H7 (cell line): ENCODE data around the gene NDST1. TPM values are rescaled to one million over a fixed set of nuclear protein-coding genes. Genes with fewer than 3 reads are reported as not detected.
A peak's percentile ranks its signal among the peaks of the same experiment; 100 is the strongest.

Experiments used
- DNase-seq: peaks from one replicate; pipeline ENCODE4 v3.0.0; 2012
- H3K27me3 ChIP-seq: 2 replicates; pipeline ENCODE4 v1.6.0; 2011; ENCODE audit warnings: mild to moderate bottlenecking, low read length; ENCODE audit not compliant: control insufficient read depth, insufficient read depth
- H3K36me3 ChIP-seq: replicated peaks from 2 replicates; pipeline ENCODE4 v1.5.1; 2011; ENCODE audit warnings: low read length; ENCODE audit not compliant: control insufficient read depth, insufficient read depth
- H3K4me3 ChIP-seq: 2 replicates; pipeline ENCODE4 v1.5.1; 2011; ENCODE audit warnings: low read depth, mild to moderate bottlenecking, control low read depth, low read length, moderate library complexity; ENCODE audit not compliant: insufficient read depth
- total RNA-seq: library from RNA; depleted of rRNA; stranded (reverse); fragments of >200 nt; shearing (Covaris generic); gene quantifications from 2 replicates; pipeline ENCODE4 v1.2.3, GENCODE V29; 2014

NDST1 gene
- total RNA-seq, 1 experiment from 2014 or later = 24.8 TPM

- peak; percentile 93 for DNase-seq
- H3K27me3 ChIP-seq = no peaks in the 10 kb centered on the region
- H3K36me3 ChIP-seq = no peaks in the 10 kb centered on the region
- peak overlapping the region; percentile 93 for H3K4me3 ChIP-seq
Observed at GRCh38 chr5:150485693-150486401, 22.1 kb upstream of the NDST1 start.

- Histone ChIP-seq H3K4me3 (peak overlapping the region; percentile 93), H3K36me3 (no peaks in the 10 kb centered on the region), H3K27me3 (no peaks in the 10 kb centered on the region)
- peak; percentile 96 for DNase-seq
Observed at GRCh38 chr5:150486402-150487198, 21.3 kb upstream of the NDST1 start.

- H3K36me3 ChIP-seq = no peaks in the 10 kb centered on the region
- H3K4me3 ChIP-seq = peak overlapping the region; percentile 93
- no peak for DNase-seq
- no peaks in the 10 kb centered on the region for H3K27me3 ChIP-seq
Observed at GRCh38 chr5:150487199-150488061, 20.5 kb upstream of the NDST1 start.

- no peaks in the 10 kb centered on the region for H3K27me3 ChIP-seq
- no peak for DNase-seq
- H3K36me3 ChIP-seq = no peaks in the 10 kb centered on the region
- no peak overlapping the region for H3K4me3 ChIP-seq
Observed at GRCh38 chr5:150488519-150489359, 19.2 kb upstream of the NDST1 start.

GRCh38 chr5:150489360-150490295 lies 18.3 kb upstream of the NDST1 start:
- no peak overlapping the region for H3K4me3 ChIP-seq
- peak; percentile 56 for DNase-seq
- no peaks in the 10 kb centered on the region for H3K36me3 ChIP-seq
- no peaks in the 10 kb centered on the region for H3K27me3 ChIP-seq

- Histone ChIP-seq H3K27me3 (no peaks in the 10 kb centered on the region), H3K4me3 (no peak overlapping the region), H3K36me3 (no peaks in the 10 kb centered on the region)
- DNase-seq = no peak
Observed at GRCh38 chr5:150490296-150490669, 17.6 kb upstream of the NDST1 start.

GRCh38 chr5:150490754-150491153 lies 17.2 kb upstream of the NDST1 start:
- no peak for DNase-seq
- H3K4me3 ChIP-seq = no peak overlapping the region
- no peaks in the 10 kb centered on the region for H3K27me3 ChIP-seq
- no peaks in the 10 kb centered on the region for H3K36me3 ChIP-seq

- no peaks in the 10 kb centered on the region for H3K36me3 ChIP-seq
- H3K4me3 ChIP-seq = no peak overlapping the region
- H3K27me3 ChIP-seq = no peaks in the 10 kb centered on the region
- DNase-seq = no peak
Observed at GRCh38 chr5:150491876-150492275, 16.1 kb upstream of the NDST1 start.

- no peaks in the 10 kb centered on the region for H3K36me3 ChIP-seq
- DNase-seq = no peak
- H3K4me3 ChIP-seq = no peak overlapping the region
- no peaks in the 10 kb centered on the region for H3K27me3 ChIP-seq
Observed at GRCh38 chr5:150492621-150493020, 15.3 kb upstream of the NDST1 start.

- Histone ChIP-seq H3K4me3 (no peak overlapping the region), H3K27me3 (no peaks in the 10 kb centered on the region), H3K36me3 (no peaks in the 10 kb centered on the region)
- no peak for DNase-seq
Observed at GRCh38 chr5:150496098-150496497, 11.8 kb upstream of the NDST1 start.

GRCh38 chr5:150496534-150496933 lies 11.4 kb upstream of the NDST1 start:
- no peak for DNase-seq
- H3K27me3 ChIP-seq = no peaks in the 10 kb centered on the region
- H3K4me3 ChIP-seq = no peak overlapping the region
- no peaks in the 10 kb centered on the region for H3K36me3 ChIP-seq

- no peak overlapping the region for H3K4me3 ChIP-seq
- H3K27me3 ChIP-seq = no peaks in the 10 kb centered on the region
- DNase-seq = no peak
- no peaks in the 10 kb centered on the region for H3K36me3 ChIP-seq
Observed at GRCh38 chr5:150497274-150497988, 10.5 kb upstream of the NDST1 start.

- Histone ChIP-seq H3K27me3 (no peaks in the 10 kb centered on the region), H3K36me3 (no peaks in the 10 kb centered on the region), H3K4me3 (no peak overlapping the region)
- DNase-seq = no peak
Observed at GRCh38 chr5:150497989-150498317, 10.0 kb upstream of the NDST1 start.
